NCI-H774 (cell line): ENCODE measurements around the gene ATP13A5.

Experiments used
- DNase-seq: peaks from one replicate; lab custom pipeline; 2025; lab: John Stamatoyannopoulos, UW

ATP13A5 gene, protein sequence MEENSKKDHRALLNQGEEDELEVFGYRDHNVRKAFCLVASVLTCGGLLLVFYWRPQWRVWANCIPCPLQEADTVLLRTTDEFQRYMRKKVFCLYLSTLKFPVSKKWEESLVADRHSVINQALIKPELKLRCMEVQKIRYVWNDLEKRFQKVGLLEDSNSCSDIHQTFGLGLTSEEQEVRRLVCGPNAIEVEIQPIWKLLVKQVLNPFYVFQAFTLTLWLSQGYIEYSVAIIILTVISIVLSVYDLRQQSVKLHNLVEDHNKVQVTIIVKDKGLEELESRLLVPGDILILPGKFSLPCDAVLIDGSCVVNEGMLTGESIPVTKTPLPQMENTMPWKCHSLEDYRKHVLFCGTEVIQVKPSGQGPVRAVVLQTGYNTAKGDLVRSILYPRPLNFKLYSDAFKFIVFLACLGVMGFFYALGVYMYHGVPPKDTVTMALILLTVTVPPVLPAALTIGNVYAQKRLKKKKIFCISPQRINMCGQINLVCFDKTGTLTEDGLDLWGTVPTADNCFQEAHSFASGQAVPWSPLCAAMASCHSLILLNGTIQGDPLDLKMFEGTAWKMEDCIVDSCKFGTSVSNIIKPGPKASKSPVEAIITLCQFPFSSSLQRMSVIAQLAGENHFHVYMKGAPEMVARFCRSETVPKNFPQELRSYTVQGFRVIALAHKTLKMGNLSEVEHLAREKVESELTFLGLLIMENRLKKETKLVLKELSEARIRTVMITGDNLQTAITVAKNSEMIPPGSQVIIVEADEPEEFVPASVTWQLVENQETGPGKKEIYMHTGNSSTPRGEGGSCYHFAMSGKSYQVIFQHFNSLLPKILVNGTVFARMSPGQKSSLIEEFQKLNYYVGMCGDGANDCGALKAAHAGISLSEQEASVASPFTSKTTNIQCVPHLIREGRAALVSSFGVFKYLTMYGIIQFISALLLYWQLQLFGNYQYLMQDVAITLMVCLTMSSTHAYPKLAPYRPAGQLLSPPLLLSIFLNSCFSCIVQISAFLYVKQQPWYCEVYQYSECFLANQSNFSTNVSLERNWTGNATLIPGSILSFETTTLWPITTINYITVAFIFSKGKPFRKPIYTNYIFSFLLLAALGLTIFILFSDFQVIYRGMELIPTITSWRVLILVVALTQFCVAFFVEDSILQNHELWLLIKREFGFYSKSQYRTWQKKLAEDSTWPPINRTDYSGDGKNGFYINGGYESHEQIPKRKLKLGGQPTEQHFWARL

GRCh38 chr3:193378706-193379105 is at the start of gene ATP13A5:
TSS of gene ATP13A5 (minus strand) at chr3:193378753. CDS start at chr3:193378725, 28 bp downstream.
- no peak for DNase-seq

DNA sequence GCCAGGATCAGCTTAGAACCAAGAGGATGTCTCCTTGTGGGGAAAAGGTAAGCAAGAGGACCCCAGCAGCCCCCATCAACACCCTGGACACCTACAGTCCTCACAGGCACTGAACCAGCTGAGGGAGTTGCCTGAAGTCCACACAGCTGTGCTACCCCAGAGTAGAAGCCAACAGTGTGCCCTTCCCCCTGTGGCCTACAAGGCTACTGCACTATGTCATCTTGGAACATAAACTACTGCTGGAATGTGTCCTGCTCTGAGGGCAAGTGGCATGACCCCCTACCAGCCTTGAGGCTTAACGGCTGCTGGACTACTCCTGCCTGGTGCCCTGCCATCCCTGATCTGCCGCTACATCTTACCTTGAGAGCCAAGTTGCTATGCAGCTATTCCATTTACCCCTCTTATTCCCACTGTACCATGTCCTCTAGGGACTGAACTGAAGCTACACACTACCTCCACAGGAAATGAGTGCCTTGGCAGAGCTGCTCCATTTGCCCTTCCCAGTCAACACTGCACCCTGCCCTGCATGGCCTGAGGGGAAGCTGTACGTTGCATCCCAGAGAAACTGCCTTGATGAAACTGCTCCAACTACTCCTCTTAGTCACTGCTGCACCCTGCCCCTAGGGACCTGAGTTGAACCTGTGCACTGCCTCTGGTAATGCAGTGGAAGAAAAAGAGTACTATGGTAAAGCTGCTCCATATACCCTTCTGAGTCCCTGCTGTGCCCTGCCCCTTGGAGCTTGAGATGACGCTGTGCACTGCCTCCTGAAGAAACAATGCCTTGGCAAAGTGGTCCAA is 40.2 kb upstream of the ATP13A5 start:
- DNase-seq = no peak

DNA sequence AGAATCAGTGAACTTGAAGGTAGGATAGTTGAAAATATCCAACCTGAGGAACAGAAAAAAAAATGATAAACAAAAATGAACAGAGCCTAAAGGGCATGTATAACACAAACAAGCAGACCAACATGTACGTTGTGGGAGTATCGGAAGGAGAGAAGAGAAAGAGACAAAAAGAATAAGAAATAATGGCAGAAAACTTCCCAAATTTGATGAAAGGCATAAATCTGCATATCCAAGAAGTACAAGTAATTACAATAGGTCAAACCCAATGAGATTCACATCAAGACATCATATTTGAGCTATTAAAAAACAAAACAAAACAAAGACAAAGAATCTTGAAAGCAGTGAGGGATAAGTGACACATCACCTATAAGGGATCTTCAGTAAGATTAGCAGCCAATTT is 38.1 kb upstream of the ATP13A5 start:
- DNase-seq = no peak

DNA sequence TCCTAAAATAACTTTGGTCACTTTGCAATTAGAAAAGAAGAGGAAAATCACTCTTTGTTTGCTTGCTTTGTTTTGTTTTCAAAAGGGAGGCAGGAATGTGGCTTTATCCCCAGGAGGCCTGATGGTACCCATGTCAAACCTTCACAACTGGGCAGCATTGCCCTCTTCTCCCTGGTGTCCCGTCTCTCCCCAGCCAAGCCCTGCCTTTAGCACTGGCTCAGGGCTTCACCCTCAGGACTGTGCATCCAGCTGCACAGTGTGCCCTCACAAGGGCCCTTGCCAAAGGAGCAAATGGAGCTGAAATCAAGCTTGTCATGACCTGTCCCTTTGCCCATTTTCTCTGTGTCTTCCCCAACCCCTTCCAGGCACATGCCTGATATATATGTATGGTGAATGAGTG is 29.1 kb upstream of the ATP13A5 start:
- DNase-seq = no peak

- DNase-seq = no peak
These were observed 28.6 kb upstream of the ATP13A5 start for GRCh38 chr3:193407112-193407511.

DNA sequence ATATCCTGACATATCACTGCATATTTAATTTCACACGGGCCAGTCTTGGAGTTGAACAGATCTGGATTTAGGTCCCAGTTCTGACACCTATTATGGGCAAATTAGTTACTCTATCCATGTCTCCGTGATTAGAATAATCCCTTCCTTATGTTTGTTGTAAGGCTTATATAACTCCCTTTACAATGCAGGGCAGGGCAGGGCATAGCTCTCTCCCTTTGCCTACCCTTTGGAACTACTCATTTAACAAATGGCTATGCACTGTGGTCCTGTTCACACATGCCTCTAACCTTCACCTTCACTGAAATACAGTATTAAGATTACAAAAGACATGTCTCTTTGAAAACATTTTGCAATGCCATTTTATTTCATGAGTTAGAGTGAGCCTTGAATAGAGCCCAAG is 24.8 kb upstream of the ATP13A5 start:
- no peak for DNase-seq

DNA sequence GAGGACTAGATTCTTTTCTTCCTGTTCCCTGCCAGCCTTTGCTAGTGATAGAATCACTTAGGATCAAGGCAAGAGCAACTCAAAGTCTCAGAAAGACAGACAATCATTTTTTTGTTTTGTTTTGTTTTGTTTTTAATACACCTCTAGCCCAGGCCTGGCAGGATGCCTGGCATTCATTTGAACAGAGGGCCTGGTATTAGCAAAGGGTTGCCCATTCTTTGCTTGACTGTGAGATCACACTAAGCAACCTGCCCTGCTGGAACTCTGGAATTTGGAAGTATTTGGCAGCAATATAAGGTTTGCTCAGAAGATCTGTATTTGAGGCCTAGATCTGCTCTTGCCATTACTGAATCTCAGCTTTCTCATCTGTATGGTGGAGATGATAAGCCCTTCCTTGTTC is 21.8 kb upstream of the ATP13A5 start:
- DNase-seq = no peak

DNA sequence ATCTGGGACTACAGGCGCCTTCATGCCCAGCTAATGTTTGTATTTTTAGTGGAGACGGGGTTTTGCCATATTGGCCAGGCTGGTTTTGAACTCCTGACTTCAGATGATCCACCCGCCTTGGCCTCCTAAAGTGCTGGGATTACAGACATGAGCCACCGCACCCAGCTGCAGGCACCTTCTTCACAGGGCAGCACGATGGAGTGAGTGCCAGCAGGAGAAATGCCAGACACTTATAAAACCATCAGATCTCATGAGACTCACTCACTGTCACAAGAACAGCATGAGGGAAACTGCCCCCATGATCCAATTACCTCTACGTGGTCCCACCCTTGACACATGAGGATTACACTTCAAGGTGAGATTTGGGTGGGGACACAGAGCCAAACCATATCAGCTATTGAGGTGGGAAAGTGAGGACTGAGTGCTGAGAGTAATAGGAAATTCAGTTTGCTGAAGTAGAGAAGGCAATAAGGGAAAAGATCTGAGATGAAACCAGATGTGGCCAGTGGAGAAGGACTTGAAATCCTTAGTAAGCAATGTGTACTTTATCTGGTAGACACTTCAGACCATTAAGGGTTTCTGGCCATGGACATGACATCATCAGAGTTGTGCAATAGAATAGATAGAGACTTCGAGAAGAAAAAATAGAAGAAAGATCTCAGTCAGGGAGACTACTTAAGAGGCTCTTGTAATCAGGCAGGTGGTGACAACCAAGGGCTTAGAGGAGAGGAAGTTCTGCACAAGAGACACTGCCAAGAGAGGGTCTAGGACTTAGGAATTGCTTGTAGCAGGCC is 18.1 kb upstream of the ATP13A5 start:
- DNase-seq = no peak

DNA sequence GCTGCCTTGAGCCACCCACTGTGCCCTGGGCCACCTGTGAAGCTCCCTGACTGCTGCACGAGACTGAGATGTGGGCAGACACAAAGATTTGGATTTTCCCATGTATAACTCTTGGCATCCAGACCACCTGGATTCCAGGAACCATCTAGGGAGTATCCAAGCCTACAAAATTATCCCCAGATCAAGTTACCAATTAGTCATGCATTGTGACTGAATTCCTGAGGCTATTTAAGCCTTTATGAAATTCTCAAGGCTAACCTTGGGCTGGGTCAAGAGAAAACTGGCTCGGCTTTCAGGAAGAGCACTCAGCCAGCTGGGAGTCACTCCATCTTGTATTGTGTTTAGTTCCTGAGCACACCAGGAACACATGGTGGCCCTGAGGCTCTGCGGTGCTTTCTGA is 13.3 kb upstream of the ATP13A5 start:
- no peak for DNase-seq

GRCh38 chr3:193389335-193389734 is 10.8 kb upstream of the ATP13A5 start:
- DNase-seq = no peak

DNA sequence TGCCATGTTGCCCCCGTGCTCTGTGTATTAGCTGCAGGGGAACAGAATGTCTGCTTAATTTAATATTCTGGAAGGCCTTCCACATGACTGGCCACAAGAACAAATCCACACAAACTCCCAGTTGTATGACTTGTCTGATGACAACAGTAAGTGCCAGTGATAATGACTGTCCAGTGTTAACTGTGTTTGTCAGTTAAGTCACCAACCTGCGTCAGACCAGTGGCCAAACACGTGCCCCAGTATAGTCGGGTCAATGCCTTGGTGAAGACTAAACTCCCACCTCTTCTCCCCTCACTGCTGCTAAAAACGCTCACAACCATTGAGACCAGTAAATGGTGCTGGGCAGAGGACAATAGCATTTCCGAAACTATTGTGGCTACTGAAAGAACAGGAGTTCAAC is 9.8 kb upstream of the ATP13A5 start:
- DNase-seq = no peak

DNA sequence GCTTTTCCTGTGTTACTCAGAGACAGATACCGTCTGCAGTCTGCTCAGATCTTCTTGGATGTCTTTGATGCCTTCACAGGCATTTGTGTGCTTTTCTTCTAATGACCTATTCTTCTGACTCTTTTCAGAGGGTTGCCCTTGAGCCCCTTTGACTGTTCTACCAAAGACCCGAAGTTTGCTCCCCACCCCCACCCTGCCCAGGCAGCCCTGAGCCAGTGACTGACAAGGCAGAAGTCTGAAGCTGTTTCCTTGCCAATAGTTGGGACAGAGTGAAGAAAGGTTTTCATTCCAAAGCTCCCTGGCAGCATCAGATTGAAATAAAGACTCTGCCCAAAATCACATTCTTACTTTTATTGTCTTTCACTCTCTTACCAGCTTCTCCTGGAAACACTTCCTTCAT is 9.0 kb upstream of the ATP13A5 start:
- no peak for DNase-seq

- DNase-seq = no peak
These were observed 962 bp downstream of the ATP13A5 start for GRCh38 chr3:193377591-193377990.

DNA sequence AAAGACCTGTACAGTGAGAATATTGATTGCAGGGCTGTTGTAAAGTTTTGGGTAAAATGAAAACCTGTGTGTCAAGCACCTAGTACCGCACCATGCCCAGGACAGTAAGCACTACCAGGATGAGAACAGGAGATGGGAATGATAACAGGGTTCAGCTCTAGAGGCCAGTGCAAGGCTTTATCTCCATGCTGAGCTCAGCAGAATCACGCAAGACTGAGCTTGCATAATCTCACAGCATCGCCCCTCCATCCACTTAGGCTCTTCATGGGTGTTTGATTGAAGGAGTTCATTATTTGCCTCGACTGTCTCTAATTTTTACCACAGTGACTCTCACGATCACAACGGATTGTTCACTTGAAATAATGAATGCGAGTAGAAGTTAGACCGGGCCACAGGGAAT is 2.9 kb downstream of the ATP13A5 start:
- no peak for DNase-seq

DNA sequence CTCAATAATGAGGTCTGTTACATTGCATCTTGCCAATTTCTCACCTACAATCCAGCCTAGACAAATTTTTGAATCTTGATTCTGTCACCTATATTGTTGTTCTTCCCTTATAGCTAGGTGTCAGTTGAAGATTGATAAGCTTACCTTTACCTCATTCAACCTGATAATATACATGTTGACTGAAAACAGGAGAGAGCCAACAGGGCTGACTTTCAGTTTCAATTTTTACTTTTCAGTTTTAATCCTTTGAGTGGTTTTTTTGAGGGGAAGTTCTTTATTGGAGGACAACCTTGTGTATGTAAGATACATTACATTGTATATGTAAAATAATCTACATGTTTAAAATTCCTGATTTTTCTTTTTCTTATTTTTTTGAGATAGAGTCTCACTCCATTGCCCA is 5.8 kb downstream of the ATP13A5 start:
- DNase-seq = no peak

DNA sequence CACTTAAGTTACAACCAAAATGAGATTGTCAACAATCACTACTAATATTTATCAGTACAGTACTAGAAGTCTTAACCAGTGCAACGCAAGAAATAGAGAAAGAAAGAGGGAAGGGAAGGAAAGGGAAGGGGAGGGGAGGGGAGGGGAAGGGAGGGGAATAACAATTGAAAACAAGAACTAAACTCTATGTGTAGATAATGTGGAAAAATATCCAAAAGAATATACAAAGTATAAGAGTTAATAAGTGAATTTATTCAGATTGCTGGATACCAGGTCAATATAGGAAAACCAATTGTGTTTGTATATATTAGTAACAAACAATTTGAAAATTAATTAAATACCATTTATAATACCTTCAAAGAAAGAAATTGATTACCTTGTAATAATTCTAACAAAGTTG is 10.7 kb downstream of the ATP13A5 start:
- no peak for DNase-seq

- no peak for DNase-seq
These were observed 21.3 kb downstream of the ATP13A5 start for GRCh38 chr3:193357291-193357690.

- no peak for DNase-seq
These were observed 24.1 kb downstream of the ATP13A5 start for GRCh38 chr3:193354423-193354822.

DNA sequence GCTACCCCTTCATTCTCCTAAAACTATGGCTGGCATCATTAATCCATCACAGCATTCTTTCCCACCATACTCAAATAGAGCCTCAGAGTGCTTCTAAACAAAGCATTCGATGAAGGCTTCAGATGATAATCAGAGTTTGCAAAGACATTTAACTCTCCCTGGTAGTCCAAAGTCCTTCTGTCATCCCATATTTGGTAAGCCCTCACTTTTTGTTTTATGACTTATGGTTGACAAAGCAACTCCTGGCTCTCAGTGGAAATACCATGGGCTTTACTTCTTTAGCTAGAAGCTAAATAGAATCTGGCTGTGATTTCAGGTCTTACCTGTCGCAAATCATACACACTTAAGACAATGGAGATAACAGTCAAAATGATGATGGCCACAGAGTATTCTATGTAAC is 27.8 kb downstream of the ATP13A5 start:
- no peak for DNase-seq

- no peak for DNase-seq
These were observed 29.9 kb downstream of the ATP13A5 start for GRCh38 chr3:193348686-193349085.
